MCF 10A (cell line): ENCODE results near the gene WNT7B. TPM values are rescaled to one million over a fixed set of nuclear protein-coding genes. Genes with fewer than 3 reads are reported as not detected.

Experiments used
- BruUV-seq: library from RNA; stranded (reverse); fragments of 400-500 nt; replicated peaks from 2 replicates; lab custom pipeline; 2021; lab: Mats Ljungman, UMichigan
- CTCF ChIA-PET: fragments of 300-600 bp; sonication (Branson Sonifier 250); formaldehyde crosslinking; extraction: SDS; loops from one replicate; lab custom pipeline; 2021; ENCODE audit warnings: antibody characterized with exemption, inconsistent platforms; lab: Yijun Ruan, JAX
- POLR2A ChIA-PET: fragments of 300-600, 350-650 bp; sonication (Branson Sonifier 250); formaldehyde crosslinking; extraction: SDS; loops from one replicate; lab custom pipeline; 2020; ENCODE audit warnings: antibody characterized with exemption, inconsistent platforms; lab: Yijun Ruan, JAX
- DNase-seq: peaks from one replicate; pipeline ENCODE4 v3.0.0-alpha.2; 2018; ENCODE audit not compliant: unreplicated experiment
- H3K27ac Mint-ChIP-seq: one replicate; pipeline ENCODE4 v1.8.0; 2022; ENCODE audit warnings: mild to moderate bottlenecking, low read depth, mixed read lengths; ENCODE audit not compliant: unreplicated experiment
- H3K27me3 Mint-ChIP-seq: one replicate; pipeline ENCODE4 v1.8.0; 2022; ENCODE audit warnings: mixed read lengths; ENCODE audit not compliant: insufficient read depth, unreplicated experiment
- H3K36me3 Mint-ChIP-seq: one replicate; pipeline ENCODE4 v1.8.0; 2022; ENCODE audit warnings: mild to moderate bottlenecking, moderate library complexity, mixed read lengths; ENCODE audit not compliant: insufficient read depth, unreplicated experiment
- H3K4me1 Mint-ChIP-seq: one replicate; pipeline ENCODE4 v1.8.0; 2022; ENCODE audit warnings: mixed read lengths; ENCODE audit not compliant: insufficient read depth, unreplicated experiment
- H3K4me3 Mint-ChIP-seq: one replicate; pipeline ENCODE4 v1.8.0; 2022; ENCODE audit warnings: mild to moderate bottlenecking, moderate library complexity, mixed read lengths; ENCODE audit not compliant: unreplicated experiment
- H3K9me3 Mint-ChIP-seq: one replicate; pipeline ENCODE4 v1.8.0; 2022; ENCODE audit warnings: mixed read lengths; ENCODE audit not compliant: unreplicated experiment
- intact Hi-C: fragments of 100-400 bp; cut with micrococcal nuclease; formaldehyde crosslinking; loops from 2 replicates; pipeline ENCODE4 v1.14.1; 2022
- total RNA-seq: library from RNA; stranded (reverse); gene quantifications from 2 replicates; pipeline ENCODE4 v1.2.3, GENCODE V29; 2022
- TF ChIP-seq, protein P1 (sequence below): fragments of 200-600 bp; IDR thresholded peaks from one replicate; pipeline ENCODE4 v1.8.0; 2022; ENCODE audit warnings: antibody characterized with exemption, mild to moderate bottlenecking; ENCODE audit not compliant: unreplicated experiment

Gene WNT7B
- total RNA-seq, 1 experiment from 2014 or later = 0.28 TPM

DNA sequence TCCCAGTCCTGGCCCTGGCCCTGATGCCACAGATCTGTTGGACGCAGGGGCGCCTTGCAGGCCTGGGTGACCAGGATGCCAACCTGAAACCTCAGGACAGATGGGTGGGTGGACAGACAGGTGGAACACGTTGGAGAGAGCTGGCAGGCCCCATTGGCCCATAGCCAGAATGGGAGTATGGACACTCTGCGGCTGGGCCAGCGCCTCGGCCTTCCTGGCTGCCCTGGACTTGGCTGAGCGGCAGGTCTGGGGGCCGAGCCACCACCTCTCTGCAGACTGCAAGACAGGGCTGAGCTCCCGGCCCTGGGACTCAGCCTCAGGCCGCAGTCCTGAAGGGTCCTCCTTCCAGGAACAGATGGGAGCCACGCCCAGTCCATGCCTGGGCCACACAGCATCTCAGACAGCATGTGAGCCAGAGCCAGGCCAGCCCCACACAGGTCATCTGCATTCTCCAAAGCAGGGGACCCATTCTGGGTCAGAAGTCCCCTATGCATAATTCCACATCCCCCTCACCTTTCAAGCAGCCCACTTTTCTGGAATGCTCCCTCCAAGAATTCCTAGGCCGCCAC is 14.1 kb downstream of the WNT7B start:
- no peak overlapping the region for H3K27ac Mint-ChIP-seq
- H3K36me3 Mint-ChIP-seq = no peaks in the 10 kb centered on the region
- TF ChIP-seq, protein P1, sequence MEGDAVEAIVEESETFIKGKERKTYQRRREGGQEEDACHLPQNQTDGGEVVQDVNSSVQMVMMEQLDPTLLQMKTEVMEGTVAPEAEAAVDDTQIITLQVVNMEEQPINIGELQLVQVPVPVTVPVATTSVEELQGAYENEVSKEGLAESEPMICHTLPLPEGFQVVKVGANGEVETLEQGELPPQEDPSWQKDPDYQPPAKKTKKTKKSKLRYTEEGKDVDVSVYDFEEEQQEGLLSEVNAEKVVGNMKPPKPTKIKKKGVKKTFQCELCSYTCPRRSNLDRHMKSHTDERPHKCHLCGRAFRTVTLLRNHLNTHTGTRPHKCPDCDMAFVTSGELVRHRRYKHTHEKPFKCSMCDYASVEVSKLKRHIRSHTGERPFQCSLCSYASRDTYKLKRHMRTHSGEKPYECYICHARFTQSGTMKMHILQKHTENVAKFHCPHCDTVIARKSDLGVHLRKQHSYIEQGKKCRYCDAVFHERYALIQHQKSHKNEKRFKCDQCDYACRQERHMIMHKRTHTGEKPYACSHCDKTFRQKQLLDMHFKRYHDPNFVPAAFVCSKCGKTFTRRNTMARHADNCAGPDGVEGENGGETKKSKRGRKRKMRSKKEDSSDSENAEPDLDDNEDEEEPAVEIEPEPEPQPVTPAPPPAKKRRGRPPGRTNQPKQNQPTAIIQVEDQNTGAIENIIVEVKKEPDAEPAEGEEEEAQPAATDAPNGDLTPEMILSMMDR = no peak
- ChIA-PET CTCF (interaction anchor here (0.6 kb wide), 2 partner anchors 32 to 285 kb away, joined by 3 read pairs; no protein-coding TSS in a partner anchor), POLR2A (no interaction called here)
- no TSS peak for BruUV-seq
- no peaks in the 10 kb centered on the region for H3K27me3 Mint-ChIP-seq
- intact Hi-C loops = no loop called here
- H3K4me3 Mint-ChIP-seq = no peak overlapping the region
- H3K9me3 Mint-ChIP-seq = no peaks in the 10 kb centered on the region
- H3K4me1 Mint-ChIP-seq = no peaks in the 10 kb centered on the region
- DNase-seq = no peak

DNA sequence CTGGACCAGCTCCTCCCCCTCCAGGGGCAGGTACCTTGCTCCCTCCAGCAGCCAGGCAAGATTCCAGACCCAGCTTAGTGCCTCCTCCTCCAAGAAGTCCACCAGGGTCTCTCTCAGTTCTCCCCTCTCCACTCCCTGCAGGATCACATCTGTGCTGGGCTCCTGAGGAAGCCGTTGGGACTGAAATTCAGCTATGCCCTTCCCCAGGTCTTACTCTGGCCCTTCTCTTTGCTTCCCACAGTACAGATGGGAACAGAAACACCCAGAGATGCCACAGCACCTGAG is 14.6 kb downstream of the WNT7B start:
- TF ChIP-seq, protein P1 = no peak
- DNase-seq = no peak
- H3K9me3 Mint-ChIP-seq = no peaks in the 10 kb centered on the region
- no peaks in the 10 kb centered on the region for H3K36me3 Mint-ChIP-seq
- ChIA-PET CTCF (interaction anchor here (0.5 to 1.1 kb wide), 4 partner anchors 33 to 387 kb away, joined by 3 to 4 read pairs (median 3); no protein-coding TSS in a partner anchor), POLR2A (no interaction called here)
- no TSS peak for BruUV-seq
- no peak overlapping the region for H3K4me3 Mint-ChIP-seq
- H3K4me1 Mint-ChIP-seq = no peaks in the 10 kb centered on the region
- H3K27ac Mint-ChIP-seq = no peak overlapping the region
- intact Hi-C loops = no loop called here
- H3K27me3 Mint-ChIP-seq = no peaks in the 10 kb centered on the region

DNA sequence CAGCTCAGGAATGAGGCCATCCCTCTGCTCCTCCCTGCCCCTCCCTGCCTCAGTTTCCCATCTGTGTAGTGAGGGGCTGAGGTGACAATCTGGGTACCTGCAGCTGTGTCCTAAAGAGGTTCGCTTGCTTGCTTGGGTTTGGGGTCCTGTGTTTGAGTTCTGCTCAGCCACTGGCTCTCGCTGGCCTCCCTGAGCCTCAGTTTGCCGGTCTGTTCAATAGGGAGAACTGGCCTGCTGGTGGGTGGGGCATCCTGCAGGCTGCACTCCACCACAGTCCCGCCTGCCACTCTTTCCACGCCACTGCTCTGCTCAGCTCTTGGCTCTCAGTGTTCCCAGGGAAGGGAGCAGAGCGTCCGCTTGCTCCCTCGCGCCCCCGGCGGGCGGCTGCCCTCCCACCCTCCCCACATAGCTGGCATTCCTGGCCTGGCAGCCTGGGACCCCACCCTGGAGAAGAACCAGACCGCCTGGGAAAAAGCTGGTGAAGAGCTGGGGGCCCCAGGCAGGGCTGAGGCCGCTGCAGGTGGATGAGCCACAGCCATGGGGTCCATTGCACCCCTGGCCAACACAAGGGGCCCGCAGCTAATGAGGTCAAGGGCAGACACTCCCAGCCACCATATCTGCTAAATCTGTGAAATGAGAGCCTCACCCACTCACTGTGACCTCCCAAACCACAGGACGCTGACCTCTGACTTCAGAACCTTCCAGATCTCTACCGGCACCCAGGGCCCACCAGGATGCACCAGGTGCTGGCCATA is 15.1 kb downstream of the WNT7B start:
- no peak overlapping the region for H3K4me3 Mint-ChIP-seq
- H3K27ac Mint-ChIP-seq = no peak overlapping the region
- no peak for DNase-seq
- CTCF ChIA-PET = interaction anchor here (0.5 to 1.1 kb wide), 4 partner anchors 33 to 387 kb away, joined by 3 to 4 read pairs (median 4); no protein-coding TSS in a partner anchor
- H3K9me3 Mint-ChIP-seq = no peaks in the 10 kb centered on the region
- H3K27me3 Mint-ChIP-seq = no peaks in the 10 kb centered on the region
- TF ChIP-seq, protein P1 = no peak
- H3K4me1 Mint-ChIP-seq = no peaks in the 10 kb centered on the region
- intact Hi-C loops = no loop called here
- POLR2A ChIA-PET = interaction anchor here (1.0 kb wide), 1 partner anchor 77 kb away, joined by 3 read pairs; no protein-coding TSS in a partner anchor
- H3K36me3 Mint-ChIP-seq = no peaks in the 10 kb centered on the region
- BruUV-seq = no TSS peak
